Measurements from ENCODE around the gene CASQ1.

Gene CASQ1

DNA sequence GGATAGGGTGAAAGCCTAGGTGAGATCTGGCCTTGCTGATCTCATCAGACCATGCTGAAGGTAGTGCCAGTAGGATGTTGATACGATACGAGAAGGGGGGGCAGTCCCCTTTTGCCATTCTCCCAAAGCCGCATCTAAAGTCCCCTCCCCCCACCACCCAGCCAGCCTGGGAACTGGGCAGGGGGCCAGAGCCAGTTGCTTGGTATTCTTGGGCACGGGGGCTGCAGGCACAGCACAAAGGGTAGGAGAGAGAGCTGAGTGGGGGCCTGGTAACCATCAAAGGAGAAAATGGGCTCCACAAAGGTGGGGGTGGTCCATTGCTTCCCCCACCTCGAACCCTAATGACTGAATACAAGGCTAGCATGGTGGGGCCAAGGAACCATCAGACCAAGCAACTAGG, 20.2 kb downstream of the CASQ1 start:
- H3K4me3 ChIP-seq (ENCODE audit: low read length): no peak overlapping the region
- no peak for DNase-seq (ENCODE audit: low read depth)
- TF ChIP-seq, protein P1, sequence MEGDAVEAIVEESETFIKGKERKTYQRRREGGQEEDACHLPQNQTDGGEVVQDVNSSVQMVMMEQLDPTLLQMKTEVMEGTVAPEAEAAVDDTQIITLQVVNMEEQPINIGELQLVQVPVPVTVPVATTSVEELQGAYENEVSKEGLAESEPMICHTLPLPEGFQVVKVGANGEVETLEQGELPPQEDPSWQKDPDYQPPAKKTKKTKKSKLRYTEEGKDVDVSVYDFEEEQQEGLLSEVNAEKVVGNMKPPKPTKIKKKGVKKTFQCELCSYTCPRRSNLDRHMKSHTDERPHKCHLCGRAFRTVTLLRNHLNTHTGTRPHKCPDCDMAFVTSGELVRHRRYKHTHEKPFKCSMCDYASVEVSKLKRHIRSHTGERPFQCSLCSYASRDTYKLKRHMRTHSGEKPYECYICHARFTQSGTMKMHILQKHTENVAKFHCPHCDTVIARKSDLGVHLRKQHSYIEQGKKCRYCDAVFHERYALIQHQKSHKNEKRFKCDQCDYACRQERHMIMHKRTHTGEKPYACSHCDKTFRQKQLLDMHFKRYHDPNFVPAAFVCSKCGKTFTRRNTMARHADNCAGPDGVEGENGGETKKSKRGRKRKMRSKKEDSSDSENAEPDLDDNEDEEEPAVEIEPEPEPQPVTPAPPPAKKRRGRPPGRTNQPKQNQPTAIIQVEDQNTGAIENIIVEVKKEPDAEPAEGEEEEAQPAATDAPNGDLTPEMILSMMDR (IDR thresholded peaks at IDR 0.05; ENCODE audit: insufficient read depth, low read depth, low read length, missing control alignments): no peak

DNA sequence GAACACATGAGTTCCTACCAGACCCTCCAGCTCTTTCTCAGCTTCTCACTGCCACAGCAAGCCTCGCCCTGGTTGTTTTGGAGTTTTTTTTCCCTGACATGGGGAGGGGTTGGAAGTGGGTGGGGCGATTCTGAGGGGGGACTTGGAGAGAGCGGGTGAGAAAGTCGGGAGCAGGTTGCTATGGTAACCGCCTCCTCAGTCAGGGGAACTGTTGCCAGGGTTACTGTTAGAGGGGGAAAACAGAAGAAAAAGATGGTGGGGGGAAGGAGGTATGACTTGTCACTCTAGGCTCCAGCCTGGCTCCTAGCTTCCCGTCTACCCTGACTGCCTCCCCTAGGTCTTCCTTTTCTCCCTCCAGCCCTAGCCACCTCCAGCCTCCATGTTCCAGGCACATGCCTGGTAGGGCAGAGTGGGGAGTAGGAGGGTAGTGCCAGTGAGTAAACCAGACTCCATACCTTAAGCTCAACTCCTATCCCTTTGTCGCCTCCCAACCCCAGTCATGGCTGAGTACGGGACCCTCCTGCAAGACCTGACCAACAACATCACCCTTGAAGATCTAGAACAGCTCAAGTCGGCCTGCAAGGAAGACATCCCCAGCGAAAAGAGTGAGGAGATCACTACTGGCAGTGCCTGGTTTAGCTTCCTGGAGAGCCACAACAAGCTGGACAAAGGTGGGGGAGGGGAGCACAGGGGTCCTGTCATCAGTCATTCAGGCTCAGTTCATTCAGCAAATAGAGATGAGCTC, 20.8 kb downstream of the CASQ1 start:
- no peak overlapping the region for H3K4me3 ChIP-seq (ENCODE audit: low read length)
- no peak for DNase-seq (ENCODE audit: low read depth)
- TF ChIP-seq, protein P1 (IDR thresholded peaks at IDR 0.05; ENCODE audit: insufficient read depth, low read depth, low read length, missing control alignments): no peak

DNA sequence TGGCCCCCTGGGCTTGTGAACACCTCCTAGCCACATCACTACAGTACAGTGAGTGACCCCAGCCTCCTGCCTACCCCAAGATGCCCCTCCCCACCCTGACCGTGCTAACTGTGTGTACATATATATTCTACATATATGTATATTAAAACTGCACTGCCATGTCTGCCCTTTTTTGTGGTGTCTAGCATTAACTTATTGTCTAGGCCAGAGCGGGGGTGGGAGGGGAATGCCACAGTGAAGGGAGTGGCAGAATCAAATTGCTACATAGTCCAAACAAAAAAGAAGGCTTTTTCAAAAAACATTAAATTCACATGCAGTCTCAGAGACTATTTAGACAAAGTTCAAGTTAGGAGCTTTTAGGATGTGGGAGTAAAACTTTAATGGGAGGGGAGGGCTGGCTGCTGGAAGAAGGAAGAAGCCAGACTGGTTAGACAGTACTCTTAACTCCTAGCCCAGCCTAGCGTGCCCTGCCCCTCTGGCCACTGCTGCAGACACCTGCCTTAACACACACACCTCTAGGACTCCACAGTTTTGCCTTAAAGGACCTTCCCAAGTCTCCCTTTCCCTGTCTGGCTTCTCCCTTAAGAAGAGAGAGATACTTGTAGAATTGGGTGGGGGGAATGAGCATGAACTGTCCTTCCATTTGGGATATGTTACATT, 24.2 kb downstream of the CASQ1 start:
- peak; percentile 38 for DNase-seq (ENCODE audit: low read depth)
- TF ChIP-seq, protein P1 (IDR thresholded peaks at IDR 0.05; ENCODE audit: insufficient read depth, low read depth, low read length, missing control alignments): no peak
- no peak overlapping the region for H3K4me3 ChIP-seq (ENCODE audit: low read length)

DNA sequence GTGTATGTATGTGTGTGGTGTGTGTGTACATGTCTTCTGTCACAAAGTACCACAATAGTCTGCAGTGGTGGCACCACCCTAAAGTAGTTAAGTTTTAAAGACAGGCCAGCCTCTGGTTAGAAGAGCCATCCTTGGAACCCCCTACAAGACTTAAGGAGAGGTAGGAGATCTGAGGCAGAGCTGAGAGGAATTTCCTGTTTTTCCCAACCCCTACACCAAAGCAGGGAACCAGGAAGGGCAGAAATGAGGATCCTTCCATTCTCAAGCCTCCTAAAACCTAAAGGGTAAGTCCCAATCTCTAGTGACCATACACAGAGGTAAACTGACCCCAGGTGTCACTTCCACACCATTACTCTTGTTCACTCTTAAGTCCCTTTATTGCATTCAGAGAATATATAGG, 25.9 kb downstream of the CASQ1 start:
- no peak overlapping the region for H3K4me3 ChIP-seq (ENCODE audit: low read length)
- TF ChIP-seq, protein P1 (IDR thresholded peaks at IDR 0.05; ENCODE audit: insufficient read depth, low read depth, low read length, missing control alignments): no peak
- DNase-seq (ENCODE audit: low read depth): no peak

DNA sequence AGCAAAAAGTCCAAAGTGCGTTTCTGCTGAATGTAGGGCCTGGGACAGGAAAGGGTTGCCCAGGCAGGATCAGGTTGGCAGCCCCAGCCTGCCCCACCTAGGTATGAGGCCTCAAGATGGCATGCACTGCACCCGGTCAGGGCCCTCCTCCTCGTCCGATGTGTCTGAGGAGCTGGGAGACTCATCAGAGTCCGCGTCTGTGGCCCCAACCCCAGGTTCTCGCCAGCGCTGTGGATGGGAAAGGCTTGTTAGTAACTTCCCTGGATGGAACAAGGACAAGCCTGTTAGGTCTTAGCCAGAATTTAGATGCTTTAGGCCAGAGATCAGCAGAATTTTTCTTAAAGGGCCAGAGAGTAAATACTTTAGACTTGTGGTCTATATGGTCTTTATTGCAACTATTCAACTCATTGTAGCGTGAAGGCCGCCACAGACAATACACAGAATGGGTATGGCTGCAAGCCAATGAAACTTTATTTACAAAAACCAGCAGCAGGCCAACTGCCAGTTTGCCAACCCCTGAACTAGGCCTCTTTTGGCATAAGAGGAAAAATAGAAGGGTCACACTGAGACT, 27.2 kb downstream of the CASQ1 start:
- peak; percentile 89 for DNase-seq (ENCODE audit: low read depth)
- H3K4me3 ChIP-seq (ENCODE audit: low read length): no peak overlapping the region
- TF ChIP-seq, protein P1 (IDR thresholded peaks at IDR 0.05; ENCODE audit: insufficient read depth, low read depth, low read length, missing control alignments): no peak

DNA sequence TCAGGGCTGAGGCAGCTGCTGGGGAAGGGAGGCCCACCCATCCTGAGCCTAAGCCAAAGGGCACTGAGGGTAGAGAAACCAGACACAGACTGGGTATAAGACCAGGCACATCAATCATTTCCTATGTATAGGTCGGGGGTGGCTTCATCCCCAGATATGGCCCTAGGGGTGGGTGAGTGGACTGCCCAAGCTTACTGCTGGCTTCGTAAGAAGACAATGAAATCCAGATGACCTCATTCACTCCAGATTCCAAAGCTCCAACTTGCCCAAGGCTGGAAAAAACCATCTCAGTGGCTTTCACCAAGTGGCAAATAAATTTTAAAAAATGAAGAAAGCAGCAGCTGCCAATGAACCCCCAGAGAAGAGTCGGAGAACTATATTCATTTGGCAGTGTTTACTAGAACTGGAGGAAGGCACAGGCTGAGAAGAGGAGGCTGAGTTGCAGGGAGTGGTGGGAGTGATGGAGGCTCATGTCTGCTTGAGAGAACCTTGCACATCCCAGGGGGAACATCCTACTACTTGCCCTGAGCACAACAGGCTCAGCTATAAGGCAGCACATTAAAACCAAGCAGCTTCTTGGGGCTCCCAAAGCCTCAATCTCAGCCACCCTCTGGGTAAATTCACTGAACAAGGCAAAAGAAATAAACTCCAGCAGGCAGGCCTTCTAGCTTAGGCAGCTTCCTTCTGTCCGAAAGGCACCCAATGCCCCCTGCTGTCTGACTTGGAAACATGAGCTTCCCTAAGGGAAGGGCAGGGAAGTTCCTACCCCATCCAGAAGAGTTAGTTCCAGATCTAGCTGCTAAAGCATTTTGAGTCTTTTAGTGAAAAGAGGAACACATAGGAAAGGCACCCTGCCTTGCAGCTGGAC, 28.9 kb downstream of the CASQ1 start:
- H3K4me3 ChIP-seq (ENCODE audit: low read length): no peak overlapping the region
- DNase-seq (ENCODE audit: low read depth): peak; percentile 84
- TF ChIP-seq, protein P1 (IDR thresholded peaks at IDR 0.05; ENCODE audit: insufficient read depth, low read depth, low read length, missing control alignments): peak; percentile 69

Measured in epithelial cell of esophagus (primary cell).